ENCODE results near the gene UQCRC2.

GRCh38 chr16:21943571-21943970, 9.6 kb upstream of the UQCRC2 start:
- TF ChIP-seq CTCF (IDR thresholded peaks at IDR 0.05; ENCODE audit: low read depth, low read length): no peak
- no peak for TF ChIP-seq POLR2A (IDR thresholded peaks at IDR 0.05; ENCODE audit: extremely low read depth, insufficient read length)
- no peak for TF ChIP-seq MAX (IDR thresholded peaks at IDR 0.05; ENCODE audit: low read depth, low read length)
- no peak for TF ChIP-seq MYC (IDR thresholded peaks at IDR 0.05; ENCODE audit: low read depth, low read length)

All from NB4 (cell line).